Smooth muscle cell of the brain vasculature (primary cell): Measurements from ENCODE around the gene CDYL2.

Experiments used
- DNase-seq: peaks from one replicate; pipeline ENCODE4 v3.0.0-alpha.2; 2012; ENCODE audit warnings: low read depth, low spot score

The CDYL2 gene

GRCh38 chr16:80705596-80705995, 98.8 kb downstream of the CDYL2 start:
- DNase-seq = no peak

- no peak for DNase-seq
Observed at GRCh38 chr16:80704751-80705505, 99.5 kb downstream of the CDYL2 start.

- DNase-seq = no peak
Observed at GRCh38 chr16:80703131-80704071, 101.0 kb downstream of the CDYL2 start.

- no peak for DNase-seq
Observed at GRCh38 chr16:80702696-80703095, 101.7 kb downstream of the CDYL2 start.

GRCh38 chr16:80700558-80700957, 103.8 kb downstream of the CDYL2 start:
- no peak for DNase-seq

- no peak for DNase-seq
Observed at GRCh38 chr16:80695020-80695419, 109.4 kb downstream of the CDYL2 start.

GRCh38 chr16:80693553-80693952, 110.8 kb downstream of the CDYL2 start:
- DNase-seq = no peak

GRCh38 chr16:80692270-80692669, 112.1 kb downstream of the CDYL2 start:
- DNase-seq = no peak

- no peak for DNase-seq
Observed at GRCh38 chr16:80691111-80691741, 113.2 kb downstream of the CDYL2 start.

GRCh38 chr16:80689487-80689886, 114.9 kb downstream of the CDYL2 start:
- no peak for DNase-seq

GRCh38 chr16:80687606-80688005, 116.8 kb downstream of the CDYL2 start:
- DNase-seq = no peak

- no peak for DNase-seq
Observed at GRCh38 chr16:80684906-80685305, 119.5 kb downstream of the CDYL2 start.

- no peak for DNase-seq
Observed at GRCh38 chr16:80684136-80684765, 120.1 kb downstream of the CDYL2 start.

- no peak for DNase-seq
Observed at GRCh38 chr16:80683646-80684045, 120.8 kb downstream of the CDYL2 start.

- DNase-seq = peak; percentile 6
Observed at GRCh38 chr16:80682421-80683070, 121.9 kb downstream of the CDYL2 start.

- no peak for DNase-seq
Observed at GRCh38 chr16:80681436-80681835, 123.0 kb downstream of the CDYL2 start.

- DNase-seq = no peak
Observed at GRCh38 chr16:80680839-80681238, 123.6 kb downstream of the CDYL2 start.

- DNase-seq = no peak
Observed at GRCh38 chr16:80680046-80680445, 124.4 kb downstream of the CDYL2 start.

GRCh38 chr16:80674884-80675283, 129.5 kb downstream of the CDYL2 start:
- no peak for DNase-seq

GRCh38 chr16:80672379-80672778, 132.0 kb downstream of the CDYL2 start:
- DNase-seq = no peak

- DNase-seq = no peak
Observed at GRCh38 chr16:80671281-80671849, 133.0 kb downstream of the CDYL2 start.
